ENCODE measurements around the gene SRPX2.

SRPX2 gene

GRCh38 chrX:100643956-100644860 is at the start of gene SRPX2:
SRPX2 (plus strand) TSS chrX:100644199; CDS start chrX:100646323, 2,124 bp downstream.
- peak; percentile 13 for DNase-seq

- DNase-seq, result no peak
These were observed 47.4 kb upstream of the SRPX2 start for GRCh38 chrX:100596601-100597000.

GRCh38 chrX:100599456-100599855 is 44.5 kb upstream of the SRPX2 start:
- DNase-seq, result no peak

GRCh38 chrX:100600340-100600739 is 43.7 kb upstream of the SRPX2 start:
- no peak for DNase-seq

- peak; percentile 3 for DNase-seq
These were observed 43.2 kb upstream of the SRPX2 start for GRCh38 chrX:100600758-100601157.

DNA sequence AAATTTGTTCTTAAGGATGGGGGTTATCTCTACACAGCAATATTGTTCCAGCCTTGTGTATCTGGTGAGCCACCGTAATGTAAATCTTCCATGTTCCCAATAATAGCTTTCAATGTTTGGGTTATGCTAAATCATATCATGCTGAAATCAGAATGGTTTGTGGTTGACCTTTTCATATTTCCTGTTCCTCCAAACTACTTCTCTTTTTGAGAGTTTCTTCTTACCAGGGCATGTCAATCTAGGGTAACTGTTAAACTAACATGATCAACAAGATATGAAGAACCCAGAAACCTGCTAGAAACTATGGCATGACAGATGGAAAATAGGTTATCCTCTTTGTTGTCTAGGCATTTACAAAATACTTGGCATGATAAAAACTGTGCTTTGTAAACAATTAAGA is 37.2 kb upstream of the SRPX2 start:
- no peak for DNase-seq

GRCh38 chrX:100609591-100609990 is 34.4 kb upstream of the SRPX2 start:
- DNase-seq, result no peak

GRCh38 chrX:100611951-100612350 is 32.0 kb upstream of the SRPX2 start:
- DNase-seq, result no peak

- peak; percentile 64 for DNase-seq
These were observed 29.0 kb upstream of the SRPX2 start for GRCh38 chrX:100615005-100615404.

- DNase-seq, result no peak
These were observed 21.0 kb upstream of the SRPX2 start for GRCh38 chrX:100623001-100623400.

- peak; percentile 79 for DNase-seq
These were observed 18.0 kb upstream of the SRPX2 start for GRCh38 chrX:100625985-100626491.

GRCh38 chrX:100635040-100635439 is 9.0 kb upstream of the SRPX2 start:
- no peak for DNase-seq

GRCh38 chrX:100635989-100636320 is 8.0 kb upstream of the SRPX2 start:
- no peak for DNase-seq

- DNase-seq, result peak; percentile 73
These were observed 7.5 kb upstream of the SRPX2 start, which contains the start of gene TSPAN6 for GRCh38 chrX:100636321-100636991. TSPAN6 (minus strand) TSS chrX:100636806; CDS start chrX:100636694, 112 bp downstream.

DNA sequence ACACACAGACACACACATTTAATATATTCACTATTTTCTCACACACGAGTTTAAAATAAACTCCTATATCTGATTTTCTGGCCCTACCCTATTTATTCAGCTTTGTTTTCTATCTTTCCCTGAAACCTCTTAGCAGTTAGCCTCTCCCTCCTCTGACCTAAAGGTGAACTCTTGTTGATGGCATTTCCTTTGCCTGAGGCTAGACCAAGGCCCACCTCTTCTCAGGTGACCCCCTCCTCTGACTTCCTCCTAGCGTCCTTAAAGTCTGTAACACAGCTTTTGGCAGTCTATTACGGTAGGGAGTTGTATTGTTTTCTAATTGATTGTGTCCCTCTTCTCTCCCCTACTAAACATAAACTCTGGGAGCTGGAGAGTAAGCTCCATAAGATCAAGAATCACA is 1.7 kb upstream of the SRPX2 start:
- DNase-seq, result no peak

GRCh38 chrX:100643212-100643611 is 787 bp upstream of the SRPX2 start:
- DNase-seq, result no peak

- DNase-seq, result no peak
These were observed 1.1 kb downstream of the SRPX2 start for GRCh38 chrX:100645106-100645505.

- DNase-seq, result no peak
These were observed 3.1 kb downstream of the SRPX2 start for GRCh38 chrX:100647095-100647494.

- no peak for DNase-seq
These were observed 3.7 kb downstream of the SRPX2 start for GRCh38 chrX:100647739-100648138.

DNA sequence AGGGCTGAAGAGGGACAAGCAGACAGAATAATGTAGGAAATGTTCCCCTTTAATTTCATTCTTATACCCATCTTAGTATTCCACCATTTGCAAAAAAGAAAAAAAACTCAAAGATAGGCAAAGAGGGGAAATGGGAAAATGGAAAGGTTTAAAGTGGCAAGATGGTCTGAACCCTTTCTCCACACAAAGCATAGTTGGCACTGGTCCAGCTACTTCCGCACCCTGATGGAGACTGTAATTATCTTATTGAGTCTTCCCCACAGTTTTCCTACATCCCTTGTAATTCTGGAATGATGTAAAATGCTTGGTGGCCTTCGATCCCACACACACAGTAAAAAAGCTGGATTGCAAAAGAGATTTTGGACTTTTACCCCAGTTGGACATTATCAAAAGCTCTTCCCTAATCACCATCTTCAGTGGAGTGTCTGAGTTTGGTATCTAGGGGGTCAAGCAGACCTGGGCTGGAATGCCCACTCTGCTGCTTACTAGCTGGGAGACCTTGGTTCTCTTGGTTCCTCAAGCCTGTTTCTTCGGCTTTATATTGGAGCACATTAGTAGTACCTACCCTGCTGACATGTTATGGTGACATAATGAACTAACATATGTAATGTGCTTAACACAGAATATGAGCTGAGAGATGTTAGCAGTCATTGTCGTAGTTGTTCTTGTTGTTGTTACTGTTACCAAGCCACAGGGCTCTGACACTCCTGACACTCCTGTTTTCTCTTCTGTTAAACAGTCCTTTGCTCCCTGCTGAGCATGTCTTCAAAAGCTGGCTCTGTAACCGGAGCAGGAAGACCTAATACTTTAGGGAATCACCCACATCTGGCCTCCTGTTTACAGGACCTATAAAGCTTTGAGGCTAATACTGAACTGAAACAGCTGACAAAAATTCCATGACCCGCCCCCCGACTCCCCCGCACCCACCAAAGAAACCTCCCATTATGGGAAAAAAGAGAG is 4.7 kb downstream of the SRPX2 start:
- no peak for DNase-seq

DNA sequence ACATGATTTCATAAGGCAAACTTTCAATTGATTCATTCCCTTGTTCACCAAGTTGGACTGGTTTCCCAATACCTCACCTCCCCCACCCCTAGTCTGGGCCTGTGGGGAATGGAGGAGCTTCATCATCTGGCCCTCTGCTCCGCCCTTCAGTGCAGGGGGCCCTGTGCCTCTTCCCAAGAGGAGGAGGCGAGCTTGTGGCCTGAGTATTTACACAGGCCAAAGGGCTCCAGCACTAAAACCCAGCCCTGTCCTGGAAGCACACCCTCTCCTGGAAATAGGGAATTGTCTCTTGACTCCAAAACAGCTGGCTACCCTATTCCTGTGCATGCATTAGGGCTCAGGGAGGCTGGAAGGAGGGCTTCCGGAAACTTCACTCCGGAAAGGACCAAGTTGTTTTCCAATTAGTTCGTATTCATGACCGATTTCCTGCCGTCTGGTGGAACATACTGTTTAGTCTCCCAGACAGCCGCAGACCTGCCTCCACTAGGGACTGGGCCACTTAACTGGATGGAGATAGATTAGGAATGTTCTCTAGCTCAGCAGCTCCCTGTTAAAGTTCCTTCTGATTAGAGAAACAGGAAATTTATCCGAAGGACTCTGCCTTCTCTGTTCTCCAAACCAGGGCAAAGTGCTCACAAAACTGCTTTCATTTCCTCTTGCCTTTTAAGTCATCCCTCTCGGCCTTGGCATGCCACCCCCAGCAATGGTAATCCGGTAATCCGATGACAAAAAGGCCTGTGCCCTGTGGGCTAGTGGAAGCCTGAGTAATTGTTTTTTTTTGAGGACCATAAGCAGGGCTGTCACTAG is 5.8 kb downstream of the SRPX2 start:
- no peak for DNase-seq

- DNase-seq, result no peak
These were observed 6.8 kb downstream of the SRPX2 start for GRCh38 chrX:100650841-100651240.

All from activated CD4-positive, alpha-beta T cell treated with anti-CD3 and anti-CD28 coated beads, Interleukin-10, Interleukin-2, amounts not matched to agents 100 ng/mL and 50 ng/mL, durations not matched to agents 16 hours and 8 hours (primary cell).